Measurements from ENCODE around the gene JPH2.
A peak's percentile ranks its signal among the peaks of the same experiment; 100 is the strongest.

Gene JPH2

DNA sequence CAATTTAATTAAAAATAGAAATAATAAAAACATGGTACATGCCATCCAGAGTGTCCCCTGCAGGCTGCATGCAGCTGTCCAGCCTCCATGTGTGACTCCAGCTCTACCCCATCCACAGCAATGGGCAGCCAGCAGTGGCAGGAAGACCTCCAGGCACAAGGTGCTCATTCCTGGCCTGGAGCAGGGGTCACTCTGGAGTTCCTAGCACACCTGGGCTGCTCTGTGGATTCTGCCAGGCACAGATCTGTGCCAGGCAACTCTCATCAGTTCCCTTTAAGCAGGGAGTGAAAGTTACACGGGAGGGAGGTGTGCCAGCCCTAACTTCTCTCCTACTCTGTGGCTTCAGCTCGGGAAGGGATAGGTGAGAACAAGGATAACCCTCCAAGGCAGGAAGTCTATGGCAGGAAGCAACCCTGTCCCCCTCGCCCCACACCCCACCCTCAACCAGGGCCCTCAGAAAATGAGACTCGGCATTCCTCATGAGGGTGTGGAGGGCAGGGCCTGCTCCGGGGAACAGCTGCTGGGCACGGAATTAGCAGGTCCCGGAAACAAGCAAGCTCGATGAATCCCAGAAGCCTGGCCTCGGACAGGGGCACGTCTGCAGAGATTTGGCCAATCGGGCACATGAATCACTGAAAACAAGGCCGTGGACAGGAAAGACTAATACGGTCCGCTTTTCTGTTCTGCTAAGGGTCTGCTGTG lies 10.0 kb downstream of the JPH2 start:
- no peaks in the 10 kb centered on the region for H3K36me3 ChIP-seq (ENCODE audit: control insufficient read depth in 2 of 2, insufficient read depth in 2 of 2, low read length in 2 of 2)
- H3K9me3 ChIP-seq (ENCODE audit: control insufficient read depth in 2 of 2, low read length in 2 of 2): no peaks in the 10 kb centered on the region
- H3K27me3 ChIP-seq (ENCODE audit: control insufficient read depth in 2 of 2, insufficient read depth in 2 of 2, low read length in 2 of 2): peaks cover 0 to 9% of the 10 kb centered on the region in 2 donors
- H3K4me3 ChIP-seq (ENCODE audit: low read length in 2 of 2): peak overlapping the region in 1 of 2 donors; percentile 42
- H3K4me1 ChIP-seq (ENCODE audit: control insufficient read depth in 2 of 2, insufficient read depth in 2 of 2, low read length in 2 of 2): peaks cover 5 to 8% of the 10 kb centered on the region in 2 donors
- peak overlapping the region in 1 of 2 donors; percentile 1 for H3K27ac ChIP-seq (ENCODE audit: low read depth in 2 of 2, low read length in 2 of 2)
- H3K9ac ChIP-seq (ENCODE audit: low read depth in 1 of 2, low read length in 2 of 2): no peak overlapping the region

DNA sequence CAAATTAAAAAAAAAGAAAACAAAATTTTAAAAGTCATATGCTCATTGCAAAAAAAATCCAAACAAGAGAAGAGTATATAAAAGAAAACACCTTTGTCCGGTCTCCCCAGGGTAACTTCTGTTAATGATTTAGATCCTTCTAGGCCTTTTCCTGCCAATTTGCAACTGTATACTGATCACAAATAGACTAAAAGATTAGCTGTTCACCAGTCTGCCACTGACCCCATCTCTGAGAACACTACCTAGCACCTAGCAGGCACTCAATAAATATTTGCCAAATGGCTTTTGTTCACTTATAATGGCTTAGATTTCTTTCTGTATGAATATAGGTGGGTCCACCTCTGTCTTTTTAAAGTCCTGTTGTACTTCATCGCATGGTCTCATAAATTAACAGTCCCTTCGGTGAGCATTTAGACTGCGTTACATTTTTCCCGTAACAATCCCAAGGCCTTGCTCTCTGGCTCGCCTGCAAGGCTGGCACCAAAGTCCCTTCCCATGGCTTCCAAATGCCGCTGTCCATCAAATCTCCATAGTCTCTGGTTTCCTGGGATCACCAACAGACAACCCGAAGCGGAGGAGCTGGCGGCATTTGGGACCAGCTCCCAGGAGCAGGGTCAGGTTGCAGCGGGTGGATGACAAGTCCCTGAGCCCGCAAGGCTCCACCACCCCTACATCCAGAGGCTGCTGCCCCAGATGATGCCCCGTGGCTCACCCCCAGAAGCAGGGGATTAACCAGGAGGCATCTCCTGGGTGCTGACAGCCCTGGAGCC lies 11.8 kb downstream of the JPH2 start:
- Histone ChIP-seq H3K4me1 (ENCODE audit: control insufficient read depth in 2 of 2, insufficient read depth in 2 of 2, low read length in 2 of 2) (peaks cover 5 to 8% of the 10 kb centered on the region in 2 donors), H3K36me3 (ENCODE audit: control insufficient read depth in 2 of 2, insufficient read depth in 2 of 2, low read length in 2 of 2) (no peaks in the 10 kb centered on the region), H3K9ac (ENCODE audit: low read depth in 1 of 2, low read length in 2 of 2) (no peak overlapping the region)

DNA sequence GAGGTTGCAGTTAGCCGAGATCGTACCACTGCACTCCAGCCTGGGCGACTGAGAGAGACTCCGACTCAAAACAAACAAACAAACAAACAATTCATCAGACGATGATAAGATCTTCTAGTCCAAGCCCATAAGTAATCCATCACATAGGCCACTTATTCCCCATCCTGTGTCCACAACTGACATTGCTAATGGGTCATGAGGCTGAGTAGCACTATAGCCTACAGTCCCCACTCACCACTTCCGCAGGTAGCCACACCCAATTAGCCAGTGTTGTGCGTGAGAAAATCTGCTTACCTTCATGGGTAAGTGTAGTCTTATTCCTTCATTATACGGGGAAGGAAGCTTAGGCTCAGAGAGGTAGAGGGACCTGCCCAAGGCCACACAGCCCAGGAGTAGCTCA lies 13.1 kb downstream of the JPH2 start:
- Histone ChIP-seq H3K4me3 (ENCODE audit: low read length in 2 of 2) (no peak overlapping the region), H3K9me3 (ENCODE audit: control insufficient read depth in 2 of 2, low read length in 2 of 2) (no peaks in the 10 kb centered on the region), H3K9ac (ENCODE audit: low read depth in 1 of 2, low read length in 2 of 2) (no peak overlapping the region), H3K27me3 (ENCODE audit: control insufficient read depth in 2 of 2, insufficient read depth in 2 of 2, low read length in 2 of 2) (peaks cover 0 to 7% of the 10 kb centered on the region in 2 donors), H3K4me1 (ENCODE audit: control insufficient read depth in 2 of 2, insufficient read depth in 2 of 2, low read length in 2 of 2) (peaks cover 5 to 8% of the 10 kb centered on the region in 2 donors), H3K36me3 (ENCODE audit: control insufficient read depth in 2 of 2, insufficient read depth in 2 of 2, low read length in 2 of 2) (no peaks in the 10 kb centered on the region), H3K27ac (ENCODE audit: low read depth in 2 of 2, low read length in 2 of 2) (no peak overlapping the region)

More for the DNA sequence above, 11.8 kb downstream of the JPH2 start:
- peak overlapping the region in 1 of 2 donors; percentile 23 for H3K27ac ChIP-seq (ENCODE audit: low read depth in 2 of 2, low read length in 2 of 2)
- H3K4me3 ChIP-seq (ENCODE audit: low read length in 2 of 2): no peak overlapping the region
- peaks cover 0 to 7% of the 10 kb centered on the region in 2 donors for H3K27me3 ChIP-seq (ENCODE audit: control insufficient read depth in 2 of 2, insufficient read depth in 2 of 2, low read length in 2 of 2)
- H3K9me3 ChIP-seq (ENCODE audit: control insufficient read depth in 2 of 2, low read length in 2 of 2): no peaks in the 10 kb centered on the region

DNA sequence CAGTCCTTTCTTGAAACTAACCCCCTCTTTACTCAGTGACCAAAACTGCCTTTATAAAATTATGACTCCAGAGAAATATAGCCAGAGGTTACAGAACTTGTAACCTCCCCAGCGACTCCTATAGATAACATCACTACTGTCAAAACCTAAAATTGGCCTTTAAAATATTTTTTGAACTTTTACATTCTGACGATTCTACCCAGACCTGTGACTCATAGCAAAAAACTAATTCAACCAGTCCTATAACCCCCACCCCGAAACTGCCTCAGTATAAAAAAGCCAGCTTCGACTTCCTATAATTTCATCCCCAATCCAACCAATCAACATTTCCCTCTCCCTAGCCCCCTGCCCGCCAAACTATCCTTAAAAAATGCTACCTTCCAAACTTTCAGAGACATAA lies 13.9 kb downstream of the JPH2 start:
- Histone ChIP-seq H3K27me3 (ENCODE audit: control insufficient read depth in 2 of 2, insufficient read depth in 2 of 2, low read length in 2 of 2) (peaks cover 0 to 7% of the 10 kb centered on the region in 2 donors), H3K9ac (ENCODE audit: low read depth in 1 of 2, low read length in 2 of 2) (no peak overlapping the region), H3K4me3 (ENCODE audit: low read length in 2 of 2) (no peak overlapping the region), H3K36me3 (ENCODE audit: control insufficient read depth in 2 of 2, insufficient read depth in 2 of 2, low read length in 2 of 2) (no peaks in the 10 kb centered on the region), H3K9me3 (ENCODE audit: control insufficient read depth in 2 of 2, low read length in 2 of 2) (no peaks in the 10 kb centered on the region), H3K27ac (ENCODE audit: low read depth in 2 of 2, low read length in 2 of 2) (no peak overlapping the region), H3K4me1 (ENCODE audit: control insufficient read depth in 2 of 2, insufficient read depth in 2 of 2, low read length in 2 of 2) (peaks cover 5 to 8% of the 10 kb centered on the region in 2 donors)

DNA sequence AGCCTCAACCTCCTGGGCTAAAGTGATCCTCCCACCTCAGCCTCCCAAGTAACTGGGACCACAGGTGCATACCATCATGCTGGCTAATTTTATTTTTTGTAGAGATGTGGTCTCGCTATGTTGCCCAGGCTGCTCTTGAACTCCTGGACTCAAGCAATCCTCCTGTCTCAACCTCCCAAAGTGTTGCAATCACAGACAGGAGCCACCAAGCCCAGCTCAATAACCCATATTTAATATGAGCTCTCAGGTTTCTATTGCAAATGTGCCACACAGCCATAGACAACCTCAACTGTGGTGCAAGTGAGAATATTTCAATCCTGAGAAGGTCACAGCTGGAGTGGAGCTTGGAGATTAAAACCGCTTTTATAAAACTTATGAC lies 14.4 kb downstream of the JPH2 start:
- no peaks in the 10 kb centered on the region for H3K36me3 ChIP-seq (ENCODE audit: control insufficient read depth in 2 of 2, insufficient read depth in 2 of 2, low read length in 2 of 2)
- no peak overlapping the region for H3K4me3 ChIP-seq (ENCODE audit: low read length in 2 of 2)
- H3K27ac ChIP-seq (ENCODE audit: low read depth in 2 of 2, low read length in 2 of 2): no peak overlapping the region
- H3K27me3 ChIP-seq (ENCODE audit: control insufficient read depth in 2 of 2, insufficient read depth in 2 of 2, low read length in 2 of 2): peaks cover 0 to 7% of the 10 kb centered on the region in 2 donors
- no peaks in the 10 kb centered on the region for H3K9me3 ChIP-seq (ENCODE audit: control insufficient read depth in 2 of 2, low read length in 2 of 2)
- no peak overlapping the region for H3K9ac ChIP-seq (ENCODE audit: low read depth in 1 of 2, low read length in 2 of 2)
- peaks cover 2 to 5% of the 10 kb centered on the region in 2 donors for H3K4me1 ChIP-seq (ENCODE audit: control insufficient read depth in 2 of 2, insufficient read depth in 2 of 2, low read length in 2 of 2)

DNA sequence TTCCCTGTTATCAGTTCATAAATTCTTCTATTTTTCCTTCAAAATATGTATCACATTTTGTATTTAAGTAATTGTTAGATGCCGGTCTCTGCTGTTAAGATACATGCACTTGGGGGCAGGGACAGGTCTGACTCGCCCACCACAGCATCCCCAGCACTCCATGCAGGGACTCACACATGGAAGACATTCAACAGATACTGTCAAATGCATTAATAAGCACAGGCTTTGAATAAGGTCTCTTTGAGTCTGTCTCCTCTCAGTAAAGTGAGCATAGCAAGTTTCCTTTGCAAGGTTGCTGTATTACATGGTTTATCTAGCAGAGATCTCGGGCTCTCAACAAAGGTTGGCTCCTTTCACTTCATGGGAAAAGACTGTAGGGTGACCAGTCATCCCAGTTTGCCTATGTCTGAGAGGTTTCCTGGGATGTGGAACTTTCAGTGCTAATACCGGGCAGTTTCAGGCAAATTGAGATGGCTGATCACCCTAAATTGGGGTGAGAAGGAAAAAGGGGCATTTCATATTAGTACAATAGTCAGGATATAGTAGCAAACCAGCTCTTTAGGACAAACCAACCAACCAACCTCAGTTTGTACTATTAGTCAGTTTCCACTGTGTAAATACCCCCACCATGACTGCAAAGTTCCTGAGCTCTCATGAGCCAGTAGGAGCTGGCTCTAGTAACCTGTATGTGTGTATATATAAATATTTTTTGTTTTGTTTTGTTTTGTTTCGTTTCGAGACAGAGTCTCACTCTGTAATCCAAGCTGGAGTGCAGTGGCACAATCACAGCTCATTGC lies 15.0 kb downstream of the JPH2 start:
- Histone ChIP-seq H3K27ac (ENCODE audit: low read depth in 2 of 2, low read length in 2 of 2) (no peak overlapping the region), H3K4me1 (ENCODE audit: control insufficient read depth in 2 of 2, insufficient read depth in 2 of 2, low read length in 2 of 2) (no peaks in the 10 kb centered on the region)

DNA sequence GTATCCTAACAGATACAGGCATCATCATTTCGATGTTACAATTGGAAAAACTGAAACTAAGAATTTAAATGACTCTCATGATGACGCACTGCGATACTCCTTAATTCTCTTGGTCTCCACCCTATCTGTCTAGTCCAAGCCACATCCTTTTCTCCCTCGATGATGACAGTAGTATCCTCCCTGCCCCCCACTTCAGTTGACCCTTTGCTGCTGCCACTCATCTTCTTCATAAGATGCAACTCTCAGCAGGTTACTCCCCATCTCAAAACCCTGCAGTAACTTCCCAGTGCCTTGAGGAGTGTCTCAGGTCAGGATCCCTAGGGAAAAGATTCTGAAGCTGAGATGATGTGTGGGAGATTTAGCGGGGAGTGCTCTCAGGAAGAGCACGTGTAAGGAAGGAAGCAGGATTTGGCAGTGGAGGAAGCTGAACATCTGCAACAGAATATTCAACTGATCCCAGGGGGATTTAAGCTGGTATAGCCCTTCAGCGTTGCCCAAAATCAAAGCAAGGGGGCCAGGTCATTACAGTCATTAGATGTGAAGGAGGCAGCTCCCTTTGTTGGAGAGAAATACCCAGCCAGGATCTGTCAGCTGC lies 16.1 kb downstream of the JPH2 start:
- Histone ChIP-seq H3K27me3 (ENCODE audit: control insufficient read depth in 2 of 2, insufficient read depth in 2 of 2, low read length in 2 of 2) (peaks cover 0 to 7% of the 10 kb centered on the region in 2 donors), H3K4me3 (ENCODE audit: low read length in 2 of 2) (no peak overlapping the region), H3K4me1 (ENCODE audit: control insufficient read depth in 2 of 2, insufficient read depth in 2 of 2, low read length in 2 of 2) (no peaks in the 10 kb centered on the region), H3K27ac (ENCODE audit: low read depth in 2 of 2, low read length in 2 of 2) (no peak overlapping the region), H3K9me3 (ENCODE audit: control insufficient read depth in 2 of 2, low read length in 2 of 2) (no peaks in the 10 kb centered on the region), H3K9ac (ENCODE audit: low read depth in 1 of 2, low read length in 2 of 2) (no peak overlapping the region), H3K36me3 (ENCODE audit: control insufficient read depth in 2 of 2, insufficient read depth in 2 of 2, low read length in 2 of 2) (no peaks in the 10 kb centered on the region)

More for the DNA sequence above, 15.0 kb downstream of the JPH2 start:
- Histone ChIP-seq H3K9ac (ENCODE audit: low read depth in 1 of 2, low read length in 2 of 2) (no peak overlapping the region), H3K27me3 (ENCODE audit: control insufficient read depth in 2 of 2, insufficient read depth in 2 of 2, low read length in 2 of 2) (peaks cover 0 to 7% of the 10 kb centered on the region in 2 donors), H3K4me3 (ENCODE audit: low read length in 2 of 2) (no peak overlapping the region), H3K36me3 (ENCODE audit: control insufficient read depth in 2 of 2, insufficient read depth in 2 of 2, low read length in 2 of 2) (no peaks in the 10 kb centered on the region), H3K9me3 (ENCODE audit: control insufficient read depth in 2 of 2, low read length in 2 of 2) (no peaks in the 10 kb centered on the region)

DNA sequence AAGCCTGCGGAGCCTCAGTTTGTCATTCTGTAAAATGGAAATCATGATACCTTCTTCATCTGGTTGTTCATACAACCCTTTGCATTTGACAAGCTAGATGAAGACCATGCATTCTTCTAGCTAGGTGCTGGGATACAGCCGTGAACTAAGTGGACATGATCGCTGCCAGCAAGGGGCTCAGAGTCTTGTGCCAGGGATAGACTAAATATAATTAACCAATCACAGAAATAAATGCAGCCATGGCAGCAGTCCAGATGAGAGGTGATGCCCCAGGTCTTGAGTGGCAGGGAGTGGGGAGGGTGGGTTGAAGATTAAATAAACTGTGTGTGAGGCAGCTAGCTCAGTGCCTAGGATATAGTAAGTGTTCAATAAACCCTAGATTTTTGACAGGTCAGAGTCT lies 19.3 kb downstream of the JPH2 start:
- no peak overlapping the region for H3K9ac ChIP-seq (ENCODE audit: low read depth in 1 of 2, low read length in 2 of 2)

DNA sequence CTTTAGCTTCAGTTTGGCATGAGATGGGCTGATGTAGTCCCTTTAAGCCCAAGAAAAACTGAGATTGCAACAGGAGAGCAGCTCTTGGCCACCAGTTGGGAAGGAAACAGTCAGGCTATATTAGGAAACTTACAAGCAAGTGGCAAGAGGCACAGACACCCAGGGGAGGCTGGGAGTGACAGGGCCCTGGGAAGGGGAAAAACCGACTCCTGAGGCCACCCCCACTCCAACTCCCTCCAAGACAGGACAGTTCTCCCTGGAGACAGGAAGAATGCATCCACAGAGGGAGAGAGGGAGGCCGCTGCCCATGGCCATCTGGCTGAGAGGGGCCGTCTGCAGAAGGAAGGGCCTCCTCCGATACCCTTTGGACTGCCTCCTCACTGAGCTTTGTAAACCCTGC lies 20.5 kb downstream of the JPH2 start:
- Histone ChIP-seq H3K4me3 (ENCODE audit: low read length in 2 of 2) (no peak overlapping the region), H3K9ac (ENCODE audit: low read depth in 1 of 2, low read length in 2 of 2) (no peak overlapping the region), H3K4me1 (ENCODE audit: control insufficient read depth in 2 of 2, insufficient read depth in 2 of 2, low read length in 2 of 2) (no peaks in the 10 kb centered on the region), H3K27ac (ENCODE audit: low read depth in 2 of 2, low read length in 2 of 2) (no peak overlapping the region), H3K27me3 (ENCODE audit: control insufficient read depth in 2 of 2, insufficient read depth in 2 of 2, low read length in 2 of 2) (peaks cover 0 to 3% of the 10 kb centered on the region in 2 donors), H3K36me3 (ENCODE audit: control insufficient read depth in 2 of 2, insufficient read depth in 2 of 2, low read length in 2 of 2) (no peaks in the 10 kb centered on the region), H3K9me3 (ENCODE audit: control insufficient read depth in 2 of 2, low read length in 2 of 2) (no peaks in the 10 kb centered on the region)

More for the DNA sequence above, 19.3 kb downstream of the JPH2 start:
- Histone ChIP-seq H3K4me1 (ENCODE audit: control insufficient read depth in 2 of 2, insufficient read depth in 2 of 2, low read length in 2 of 2) (no peaks in the 10 kb centered on the region), H3K27me3 (ENCODE audit: control insufficient read depth in 2 of 2, insufficient read depth in 2 of 2, low read length in 2 of 2) (peaks cover 0 to 3% of the 10 kb centered on the region in 2 donors), H3K36me3 (ENCODE audit: control insufficient read depth in 2 of 2, insufficient read depth in 2 of 2, low read length in 2 of 2) (no peaks in the 10 kb centered on the region), H3K4me3 (ENCODE audit: low read length in 2 of 2) (no peak overlapping the region), H3K27ac (ENCODE audit: low read depth in 2 of 2, low read length in 2 of 2) (no peak overlapping the region), H3K9me3 (ENCODE audit: control insufficient read depth in 2 of 2, low read length in 2 of 2) (no peaks in the 10 kb centered on the region)

Measured in mucosa of rectum (tissue), 2 donors.